Stimulated activated memory B cell treated with anti-CD40 and anti-IgM and Interleukin-4, amounts not matched to agents 10 μg/mL and 1 μg/mL and 100 μg/mL, for 72 hours (primary cell): ENCODE results near the gene UBE2K.
"Not testable (repeated sequence)": the region's sequence is repeated elsewhere in the genome, so short reads cannot be mapped to it uniquely, and the experiment has no call there.

ENCODE experiments used
- ATAC-seq: fragments of 150-1000 bp; cut with Tn5 transposase; 2 replicates; pipeline ENCODE4 v1.10.0; 2021
- H3K27ac Mint-ChIP-seq: one replicate; pipeline ENCODE4 v1.8.0; 2022; ENCODE audit warnings: mild to moderate bottlenecking, mixed read lengths
- H3K27me3 Mint-ChIP-seq: one replicate; pipeline ENCODE4 v1.8.0; 2022; ENCODE audit warnings: mixed read lengths
- H3K36me3 Mint-ChIP-seq: one replicate; pipeline ENCODE4 v1.8.0; 2022; ENCODE audit warnings: mixed read lengths
- H3K4me1 Mint-ChIP-seq: one replicate; pipeline ENCODE4 v1.8.0; 2022; ENCODE audit warnings: mixed read lengths
- H3K4me3 Mint-ChIP-seq: one replicate; pipeline ENCODE4 v1.8.0; 2022; ENCODE audit warnings: mild to moderate bottlenecking, moderate library complexity, mixed read lengths
- H3K9me3 Mint-ChIP-seq: one replicate; pipeline ENCODE4 v1.8.0; 2022; ENCODE audit warnings: mixed read lengths

The UBE2K gene

DNA sequence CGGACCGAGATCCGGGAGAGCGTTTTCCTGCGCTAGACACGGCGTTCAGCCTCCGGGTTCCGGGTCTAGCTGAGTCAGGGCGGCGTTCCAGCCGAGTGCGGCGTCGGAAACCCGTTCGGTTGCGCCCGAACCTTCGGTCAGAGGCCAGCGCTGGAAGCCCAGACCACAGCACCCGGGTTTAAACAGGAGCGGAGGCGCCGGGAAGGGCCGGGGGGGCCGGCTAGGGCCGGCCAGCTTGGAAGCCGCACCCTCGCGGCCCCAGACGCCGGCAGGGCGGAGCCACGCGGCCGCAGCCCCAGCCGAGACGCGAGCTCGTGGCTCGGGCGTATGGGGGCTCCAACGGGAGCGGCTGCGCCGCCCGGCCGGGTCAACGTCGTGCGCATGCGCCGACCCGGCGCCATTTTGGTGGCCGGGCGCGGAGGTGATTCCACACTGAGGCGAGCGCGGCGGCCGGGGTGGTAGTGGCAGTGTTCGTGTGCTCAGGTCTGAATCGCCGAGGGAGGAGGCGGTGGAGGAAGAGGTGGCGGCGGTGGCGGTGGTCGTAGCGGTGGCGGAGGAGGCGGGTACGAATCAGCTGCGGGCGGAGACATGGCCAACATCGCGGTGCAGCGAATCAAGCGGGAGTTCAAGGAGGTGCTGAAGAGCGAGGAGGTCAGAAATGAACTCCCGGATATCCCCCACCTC lies at the start of gene UBE2K:
Gene UBE2K, plus strand, starts transcription at position 397 of the 684 bp plus-strand sequence. Its CDS starts 192 bp downstream, at position 589.
- peak within 1 kb of the TSS; percentile 96 for H3K27ac Mint-ChIP-seq
- H3K36me3 Mint-ChIP-seq, result no peaks in the 10 kb centered on the region
- H3K9me3 Mint-ChIP-seq, result no peaks in the 10 kb centered on the region
- H3K4me3 Mint-ChIP-seq, result peak within 1 kb of the TSS; percentile 96
- H3K27me3 Mint-ChIP-seq, result no peaks in the 10 kb centered on the region
- H3K4me1 Mint-ChIP-seq, result peaks cover 32% of the 10 kb centered on the region
- peak; percentile 98 for ATAC-seq

GRCh38 chr4:39648213-39648612 lies 49.7 kb upstream of the UBE2K start:
- Mint-ChIP-seq H3K27me3 (no peaks in the 10 kb centered on the region), H3K27ac (no peak overlapping the region), H3K4me1 (no peaks in the 10 kb centered on the region), H3K9me3 (no peaks in the 10 kb centered on the region), H3K36me3 (no peaks in the 10 kb centered on the region), H3K4me3 (no peak overlapping the region)
- ATAC-seq, result no peak

- no peak overlapping the region for H3K27ac Mint-ChIP-seq
- peaks cover 5% of the 10 kb centered on the region for H3K4me1 Mint-ChIP-seq
- no peaks in the 10 kb centered on the region for H3K9me3 Mint-ChIP-seq
- no peaks in the 10 kb centered on the region for H3K27me3 Mint-ChIP-seq
- H3K4me3 Mint-ChIP-seq, result no peak overlapping the region
- H3K36me3 Mint-ChIP-seq, result no peaks in the 10 kb centered on the region
- ATAC-seq, result no peak
Observed at GRCh38 chr4:39648827-39649558, 48.9 kb upstream of the UBE2K start.

GRCh38 chr4:39649639-39650265 lies 48.2 kb upstream of the UBE2K start:
- no peaks in the 10 kb centered on the region for H3K9me3 Mint-ChIP-seq
- H3K4me1 Mint-ChIP-seq, result peaks cover 6% of the 10 kb centered on the region
- H3K4me3 Mint-ChIP-seq, result no peak overlapping the region
- no peak overlapping the region for H3K27ac Mint-ChIP-seq
- no peaks in the 10 kb centered on the region for H3K36me3 Mint-ChIP-seq
- no peaks in the 10 kb centered on the region for H3K27me3 Mint-ChIP-seq
- no peak for ATAC-seq

GRCh38 chr4:39651586-39651985 lies 46.4 kb upstream of the UBE2K start:
- not testable (repeated sequence) for H3K27me3 Mint-ChIP-seq, ATAC-seq, H3K36me3 Mint-ChIP-seq, H3K9me3 Mint-ChIP-seq, H3K27ac Mint-ChIP-seq, H3K4me3 Mint-ChIP-seq
- H3K4me1 Mint-ChIP-seq, result peaks cover 16% of the 10 kb centered on the region

DNA sequence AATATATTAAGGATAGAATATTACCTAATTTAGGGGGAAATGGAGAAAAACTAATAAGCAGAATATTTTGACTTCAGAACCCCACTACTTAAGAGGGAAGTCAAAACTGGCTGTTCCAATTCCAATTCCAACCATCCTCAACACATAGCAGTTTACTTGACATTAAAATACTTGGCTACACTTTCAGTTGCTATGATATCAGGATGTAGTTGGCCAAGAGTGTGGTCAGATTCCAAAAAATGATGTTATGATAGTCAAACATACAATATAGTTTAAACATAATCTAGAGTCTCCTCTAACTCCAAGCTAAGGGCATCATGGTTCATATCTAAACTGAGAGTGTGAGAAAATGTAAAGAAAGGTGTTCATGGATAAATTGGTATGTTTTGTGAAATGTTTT lies 42.7 kb upstream of the UBE2K start:
- Mint-ChIP-seq H3K4me3 (no peak overlapping the region), H3K9me3 (no peaks in the 10 kb centered on the region), H3K27ac (peak overlapping the region; percentile 22), H3K4me1 (peaks cover 35% of the 10 kb centered on the region), H3K36me3 (no peaks in the 10 kb centered on the region), H3K27me3 (no peaks in the 10 kb centered on the region)
- no peak for ATAC-seq

- Mint-ChIP-seq H3K4me1 (peaks cover 35% of the 10 kb centered on the region), H3K36me3 (no peaks in the 10 kb centered on the region), H3K27me3 (no peaks in the 10 kb centered on the region), H3K9me3 (no peaks in the 10 kb centered on the region), H3K4me3 (no peak overlapping the region), H3K27ac (peak overlapping the region; percentile 22)
- ATAC-seq, result no peak
Observed at GRCh38 chr4:39655876-39656275, 42.1 kb upstream of the UBE2K start.

DNA sequence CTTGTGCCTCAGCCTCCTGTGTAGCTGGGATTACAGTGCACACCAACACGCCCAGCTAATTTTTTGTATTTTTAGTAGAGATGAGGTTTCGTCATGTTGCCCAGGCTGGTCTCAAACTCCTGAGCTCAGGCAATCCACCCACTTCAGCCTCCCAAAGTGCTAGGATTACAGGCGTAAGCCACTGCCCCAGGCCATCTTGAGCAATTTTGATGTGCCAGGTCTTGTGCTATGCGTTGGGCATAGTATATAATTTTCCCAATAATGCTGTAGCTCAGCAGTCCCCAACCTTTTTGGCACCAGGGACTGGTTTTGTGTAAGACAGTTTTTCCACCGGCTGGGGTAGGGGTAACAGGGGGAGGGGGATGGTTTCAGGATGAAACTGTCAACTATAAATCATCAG lies 41.3 kb upstream of the UBE2K start:
- ATAC-seq, H3K4me3 Mint-ChIP-seq: not testable (repeated sequence)

DNA sequence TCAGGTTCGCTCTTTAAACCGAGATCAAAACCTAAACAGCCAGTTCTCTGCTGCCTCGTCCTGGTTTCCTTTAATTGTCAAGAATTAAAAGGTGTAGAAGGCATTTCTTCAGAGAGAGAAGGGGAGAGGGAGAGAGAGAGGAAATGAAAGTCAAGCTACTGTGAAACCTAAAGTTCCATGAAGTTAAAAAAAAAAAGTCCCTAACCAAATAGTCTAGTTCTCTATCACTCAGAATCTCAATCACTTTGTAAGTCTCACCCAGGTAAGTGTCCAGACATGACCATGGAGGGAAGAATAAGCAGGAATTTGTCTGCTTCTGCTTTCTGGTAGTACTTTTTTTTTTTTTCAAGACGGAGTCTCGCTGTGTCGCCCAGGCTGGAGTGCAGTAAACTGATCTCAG lies 40.5 kb upstream of the UBE2K start:
- Mint-ChIP-seq H3K27ac (peak overlapping the region; percentile 60), H3K4me3 (peak overlapping the region; percentile 48), H3K4me1 (peaks cover 35% of the 10 kb centered on the region), H3K9me3 (no peaks in the 10 kb centered on the region), H3K36me3 (no peaks in the 10 kb centered on the region), H3K27me3 (no peaks in the 10 kb centered on the region)
- ATAC-seq, result peak; percentile 94

More for the DNA sequence above, 41.3 kb upstream of the UBE2K start:
- peaks cover 35% of the 10 kb centered on the region for H3K4me1 Mint-ChIP-seq
- H3K9me3 Mint-ChIP-seq, H3K27me3 Mint-ChIP-seq, H3K36me3 Mint-ChIP-seq: not testable (repeated sequence)
- H3K27ac Mint-ChIP-seq, result peak overlapping the region; percentile 22

DNA sequence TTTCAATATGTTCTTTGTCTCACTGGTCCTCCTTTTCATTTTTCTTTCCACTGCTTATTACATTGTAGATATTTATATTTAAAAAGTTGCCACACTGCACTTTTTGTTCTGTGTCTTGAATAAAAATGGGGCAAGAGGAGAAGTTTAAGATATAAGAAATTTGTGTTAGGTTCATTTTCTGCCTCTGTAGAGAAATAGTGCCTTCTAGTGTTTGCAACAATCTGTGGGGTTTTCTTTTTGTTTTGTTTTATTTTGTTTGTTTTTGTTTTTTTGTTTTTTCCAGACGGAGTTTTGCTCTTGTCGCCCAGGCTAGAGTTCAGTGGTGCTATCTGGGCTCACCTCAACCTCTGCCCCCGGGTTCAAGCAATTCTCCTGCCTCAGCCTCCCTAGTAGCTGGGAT lies 39.2 kb upstream of the UBE2K start:
- no peaks in the 10 kb centered on the region for H3K36me3 Mint-ChIP-seq
- H3K27ac Mint-ChIP-seq, result peak overlapping the region; percentile 60
- H3K4me1 Mint-ChIP-seq, result peaks cover 33% of the 10 kb centered on the region
- no peaks in the 10 kb centered on the region for H3K9me3 Mint-ChIP-seq
- ATAC-seq, result no peak
- H3K27me3 Mint-ChIP-seq, result no peaks in the 10 kb centered on the region
- H3K4me3 Mint-ChIP-seq, result no peak overlapping the region

- ATAC-seq, result no peak
- Mint-ChIP-seq H3K36me3 (no peaks in the 10 kb centered on the region), H3K4me3 (no peak overlapping the region), H3K27me3 (no peaks in the 10 kb centered on the region), H3K4me1 (peaks cover 30% of the 10 kb centered on the region), H3K27ac (no peak overlapping the region), H3K9me3 (no peaks in the 10 kb centered on the region)
Observed at GRCh38 chr4:39660045-39660444, 37.9 kb upstream of the UBE2K start.

GRCh38 chr4:39660757-39661156 lies 37.2 kb upstream of the UBE2K start:
- Mint-ChIP-seq H3K36me3 (no peaks in the 10 kb centered on the region), H3K4me3 (no peak overlapping the region), H3K9me3 (no peaks in the 10 kb centered on the region), H3K27ac (no peak overlapping the region), H3K27me3 (no peaks in the 10 kb centered on the region), H3K4me1 (peaks cover 23% of the 10 kb centered on the region)
- no peak for ATAC-seq

- H3K36me3 Mint-ChIP-seq, result no peaks in the 10 kb centered on the region
- no peaks in the 10 kb centered on the region for H3K9me3 Mint-ChIP-seq
- no peaks in the 10 kb centered on the region for H3K27me3 Mint-ChIP-seq
- peaks cover 9% of the 10 kb centered on the region for H3K4me1 Mint-ChIP-seq
- no peak overlapping the region for H3K4me3 Mint-ChIP-seq
- no peak overlapping the region for H3K27ac Mint-ChIP-seq
- ATAC-seq, result no peak
Observed at GRCh38 chr4:39662683-39663082, 35.3 kb upstream of the UBE2K start.

DNA sequence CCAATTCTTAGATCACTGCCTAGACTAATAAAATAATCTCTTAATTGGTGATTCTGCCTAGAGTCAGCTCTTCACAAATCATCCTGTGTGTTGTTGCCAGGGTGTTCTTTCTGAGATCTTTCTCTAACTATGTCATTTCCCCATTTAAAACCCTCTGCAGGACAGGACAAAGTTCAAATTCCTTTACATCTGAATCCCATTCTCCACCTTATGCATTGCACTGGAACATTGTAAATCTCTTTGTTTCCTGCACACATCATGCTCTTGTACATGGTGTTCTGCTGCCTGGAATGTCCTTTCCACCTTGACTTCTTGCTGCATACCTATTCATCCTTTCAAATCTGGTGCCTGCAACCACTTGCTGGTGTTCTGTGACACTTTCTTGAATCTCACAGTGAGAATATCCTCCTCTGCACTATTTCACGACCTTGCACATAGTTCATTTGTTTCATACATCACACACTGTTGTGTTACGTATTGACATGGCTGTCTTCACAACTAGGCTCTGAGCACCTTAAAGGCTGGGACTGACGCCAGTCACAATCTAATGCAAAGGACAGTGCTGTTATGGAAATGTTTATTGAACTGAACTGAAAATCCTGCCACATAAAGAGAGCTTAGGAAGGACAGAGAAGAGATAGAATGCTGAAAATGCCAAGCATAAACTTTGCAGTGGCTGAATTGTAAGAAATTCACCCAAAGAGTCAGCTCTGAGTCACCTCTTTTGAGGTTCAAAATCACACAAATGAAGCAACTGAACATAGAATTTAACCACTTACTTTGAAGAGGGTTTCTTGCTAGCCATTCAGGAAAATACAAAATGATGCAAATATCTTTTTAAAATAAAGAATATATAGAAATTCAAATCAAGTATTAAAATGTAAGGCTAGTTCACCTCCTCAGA lies 32.9 kb upstream of the UBE2K start:
- ATAC-seq, result no peak
- no peaks in the 10 kb centered on the region for H3K9me3 Mint-ChIP-seq
- H3K27me3 Mint-ChIP-seq, result no peaks in the 10 kb centered on the region
- no peak overlapping the region for H3K4me3 Mint-ChIP-seq
- H3K27ac Mint-ChIP-seq, result no peak overlapping the region
- no peaks in the 10 kb centered on the region for H3K4me1 Mint-ChIP-seq
- no peaks in the 10 kb centered on the region for H3K36me3 Mint-ChIP-seq

- no peak overlapping the region for H3K27ac Mint-ChIP-seq
Observed at GRCh38 chr4:39667706-39668105, 30.2 kb upstream of the UBE2K start.

More at GRCh38 chr4:39667706-39668105, 30.2 kb upstream of the UBE2K start:
- Mint-ChIP-seq H3K9me3 (no peaks in the 10 kb centered on the region), H3K27me3 (no peaks in the 10 kb centered on the region), H3K4me1 (no peaks in the 10 kb centered on the region), H3K4me3 (no peak overlapping the region), H3K36me3 (no peaks in the 10 kb centered on the region)
- no peak for ATAC-seq
